HepG2 (cell line): ENCODE results near the gene WFDC10A. TPM values are rescaled to one million over a fixed set of nuclear protein-coding genes. Genes with fewer than 3 reads are reported as not detected.

Experiments used
- ATAC-seq: fragments of 200-7000 bp; cut with Tn5 transposase; 3 replicates; pipeline ENCODE4 v1.9.1; 2020; ENCODE audit warnings: mild to moderate bottlenecking, moderate library complexity
- BruUV-seq: library from RNA; stranded (reverse); fragments of 400-500 nt; replicated peaks from 2 replicates; lab custom pipeline; 2021; lab: Mats Ljungman, UMichigan
- CTCF ChIA-PET: fragments of 300-600 bp; formaldehyde crosslinking; extraction: SDS; loops from one replicate; lab custom pipeline; 2021; ENCODE audit warnings: low total read pairs, inconsistent platforms, low intra/inter-chr PET ratio; lab: Yijun Ruan, JAX
- POLR2A ChIA-PET: fragments of 350-600 bp; sonication (Branson Sonifier 250); formaldehyde crosslinking; loops from one replicate; lab custom pipeline; 2020; ENCODE audit warnings: antibody characterized with exemption, inconsistent platforms; lab: Yijun Ruan, JAX
- DNase-seq: peaks from one replicate; pipeline ENCODE4 v3.0.0-alpha.2; 2015; ENCODE audit warnings: low spot score
- FAIRE-seq: peaks from 3 replicates; lab custom pipeline; 2011; peaks lifted over from hg19 to GRCh38; lab: Jason Lieb, UNC
- H2AFZ ChIP-seq: one replicate; pipeline ENCODE4 v1.6.1; 2011; ENCODE audit warnings: low read length, inconsistent platforms
- H3K27ac ChIP-seq: fragments of 300-600 bp; 3 replicates; pipeline ENCODE4 v1.8.0; 2011; ENCODE audit warnings: mixed run types, mild to moderate bottlenecking, mixed read lengths, low read length, inconsistent platforms; ENCODE audit not compliant: insufficient read depth; ENCODE audit errors: extremely low read length
- H3K27me3 ChIP-seq, 2 experiments: fragments of 200-600 bp in 1 of 2; 2 replicates in 1 of 2; 3 replicates in 1 of 2; pipeline versions ENCODE4 v1.6.0 to v1.8.0; 2011; ENCODE audit warnings: low read length in 2 of 2, mild to moderate bottlenecking in 2 of 2, moderate library complexity in 2 of 2, inconsistent platforms in 1 of 2; ENCODE audit not compliant: insufficient read depth in 2 of 2, control insufficient read depth in 1 of 2
- H3K36me3 ChIP-seq, 2 experiments: fragments of 200-600 bp in 1 of 2; replicated peaks in 1 of 2; 2 replicates in 1 of 2; 3 replicates in 1 of 2; pipeline versions ENCODE4 v1.5.1 to v1.8.0; 2011; ENCODE audit warnings: low read length in 2 of 2, inconsistent platforms in 1 of 2; ENCODE audit not compliant: insufficient read depth in 2 of 2, control insufficient read depth in 1 of 2
- H3K4me1 ChIP-seq: 2 replicates; pipeline ENCODE4 v1.5.1; 2012; ENCODE audit warnings: low read length, inconsistent platforms; ENCODE audit not compliant: insufficient read depth
- H3K4me2 ChIP-seq: 2 replicates; pipeline ENCODE4 v1.6.0; 2011; ENCODE audit warnings: low read depth, low read length, inconsistent platforms
- H3K4me3 ChIP-seq, 3 experiments: fragments of 200-600 bp in 1 of 3; sonication (generic), shearing (Covaris generic) in 1 of 3; replicated peaks in 1 of 3; 2 replicates each; pipeline ENCODE4 v1.5.1; 2011 to 2016; ENCODE audit warnings: low read length in 3 of 3, inconsistent platforms in 2 of 3, low read depth in 2 of 3, mild to moderate bottlenecking in 2 of 3, control low read depth in 1 of 3, mixed read lengths in 1 of 3; ENCODE audit not compliant: insufficient read depth in 1 of 3
- H3K79me2 ChIP-seq: one replicate; pipeline ENCODE4 v1.6.1; 2011; ENCODE audit warnings: low read length, inconsistent platforms; ENCODE audit not compliant: insufficient read depth
- H3K9ac ChIP-seq: 2 replicates; pipeline ENCODE4 v1.6.0; 2011; ENCODE audit warnings: mild to moderate bottlenecking, low read depth, low read length, inconsistent platforms; ENCODE audit not compliant: insufficient read depth
- H3K9me3 ChIP-seq: 2 replicates; pipeline ENCODE4 v1.5.1; 2012; ENCODE audit warnings: mild to moderate bottlenecking, low read length
- H4K20me1 ChIP-seq: 2 replicates; pipeline ENCODE4 v1.6.0; 2011; ENCODE audit warnings: inconsistent platforms, mild to moderate bottlenecking, low read length, moderate library complexity; ENCODE audit not compliant: insufficient read depth
- BRCA1 ChIP-seq: sonication (generic); formaldehyde crosslinking; IDR thresholded peaks from 2 replicates; pipeline ENCODE4 v1.4.0; 2020; ENCODE audit warnings: missing genetic modification reagents
- HCFC1 ChIP-seq: fragments of 150-350 bp; IDR thresholded peaks from 2 replicates; pipeline ENCODE4 v1.6.1; 2014; ENCODE audit warnings: low read depth, low read length
- HIVEP1 ChIP-seq: sonication (generic); formaldehyde crosslinking; IDR thresholded peaks from 2 replicates; pipeline ENCODE4 v1.4.0; 2020; ENCODE audit warnings: mild to moderate bottlenecking, missing genetic modification reagents
- KDM1A ChIP-seq: IDR thresholded peaks from 2 replicates; pipeline ENCODE4 v1.6.1; 2016; ENCODE audit warnings: missing compliant biosample characterization
- RBM22 ChIP-seq: fragments of 200-400 bp; formaldehyde crosslinking; optimal IDR thresholded peaks from 2 replicates; pipeline ENCODE3; 2017; ENCODE audit warnings: mild to moderate bottlenecking, low read length, moderate library complexity
- ZKSCAN1 ChIP-seq: fragments of 150-350 bp; IDR thresholded peaks from 2 replicates; pipeline ENCODE4 v1.6.1; 2014; ENCODE audit warnings: low read length
- ZNF337 ChIP-seq: sonication (generic); formaldehyde crosslinking; IDR thresholded peaks from 2 replicates; pipeline ENCODE4 v1.5.1; 2020; ENCODE audit warnings: missing genetic modification reagents, low read depth, mild to moderate bottlenecking, borderline replicate concordance
- ZNF572 ChIP-seq: sonication (generic); formaldehyde crosslinking; IDR thresholded peaks from 2 replicates; pipeline ENCODE4 v1.5.1; 2020; ENCODE audit warnings: mild to moderate bottlenecking, missing genetic modification reagents
- ZNF788 ChIP-seq: sonication (generic); formaldehyde crosslinking; IDR thresholded peaks from 2 replicates; pipeline ENCODE4 v1.5.0; 2020; ENCODE audit warnings: mild to moderate bottlenecking, missing genetic modification reagents, borderline replicate concordance
- ZSCAN12 ChIP-seq: sonication (generic); formaldehyde crosslinking; IDR thresholded peaks from 2 replicates; pipeline ENCODE4 v1.9.0; 2021; ENCODE audit warnings: mild to moderate bottlenecking, missing genetic modification reagents
- WGBS: methylation state at CpG from one replicate; pipeline ENCODE4 v1.1.6; 2017; ENCODE audit warnings: low lambda C conversion rate; 5-methylcytosine and 5-hydroxymethylcytosine counted together
- in situ Hi-C: cut with HindIII; loops from 2 replicates; pipeline ENCODE4 v1.10.0; 2017; ENCODE audit warnings: low pct_unique_long_range_greater_than_20kb; ENCODE audit not compliant: extremely low pct_ligation_motif_present
- intact Hi-C: fragments of 100-400 bp; cut with micrococcal nuclease; formaldehyde crosslinking; loops from one replicate; pipeline ENCODE4 v1.10.0; 2022; ENCODE audit not compliant: unreplicated experiment
- polyA plus RNA-seq, 8 experiments: library from polyadenylated mRNA; depleted of rRNA in 3 of 8; stranded (reverse) in 7 of 8; unstranded in 1 of 8; fragments of >200 nt; fragmentation: Illumina TruSeq in 4 of 8; extraction: Trizol in 4 of 8; gene quantifications; 2 replicates each; pipeline versions ENCODE4 v1.2.1 to v1.2.3, GENCODE V29; 2011 to 2016; ENCODE audit warnings: low read depth in 4 of 8, missing spikeins in 1 of 8, mixed read lengths in 1 of 8; ENCODE audit not compliant: insufficient read depth in 1 of 8
- total RNA-seq, 5 experiments: library from RNA; depleted of rRNA; stranded (reverse); fragments of >200 nt; fragmentation: Illumina TruSeq; extraction: Trizol; gene quantifications; 2 replicates each; pipeline ENCODE4 v1.2.3, GENCODE V29; 2016; ENCODE audit warnings: low read depth in 1 of 5
- TF ChIP-seq, protein P1 (sequence below): sonication (generic); formaldehyde crosslinking; IDR thresholded peaks from 2 replicates; pipeline ENCODE4 v1.5.1; 2020; ENCODE audit warnings: missing genetic modification reagents, mild to moderate bottlenecking, borderline replicate concordance

WFDC10A gene
- total and polyA plus RNA-seq, 2 of the 13 experiments (the other 11 are each of a cell fraction or from before 2014, with no cell fraction given), result not detected

DNA sequence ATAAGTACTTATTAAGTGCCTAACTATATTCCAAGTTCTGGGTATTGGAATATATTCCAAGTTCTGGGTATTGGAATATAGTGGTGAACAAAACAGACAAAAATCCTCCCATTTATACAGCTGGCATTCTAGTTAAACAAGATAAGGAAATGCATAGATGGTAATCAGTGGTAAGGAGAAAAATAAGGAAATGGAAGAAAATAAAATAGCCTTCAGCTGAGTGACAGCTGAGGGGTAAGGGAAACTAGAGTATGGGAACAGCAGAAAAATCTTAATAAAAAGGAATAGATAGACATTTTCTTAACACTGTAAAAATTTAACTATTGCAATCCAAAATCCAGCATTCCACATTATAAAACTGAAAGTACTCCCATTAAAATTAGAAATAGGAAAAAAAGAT is 17.2 kb upstream of the WFDC10A start (continued):
- TF ChIP-seq, protein P1, sequence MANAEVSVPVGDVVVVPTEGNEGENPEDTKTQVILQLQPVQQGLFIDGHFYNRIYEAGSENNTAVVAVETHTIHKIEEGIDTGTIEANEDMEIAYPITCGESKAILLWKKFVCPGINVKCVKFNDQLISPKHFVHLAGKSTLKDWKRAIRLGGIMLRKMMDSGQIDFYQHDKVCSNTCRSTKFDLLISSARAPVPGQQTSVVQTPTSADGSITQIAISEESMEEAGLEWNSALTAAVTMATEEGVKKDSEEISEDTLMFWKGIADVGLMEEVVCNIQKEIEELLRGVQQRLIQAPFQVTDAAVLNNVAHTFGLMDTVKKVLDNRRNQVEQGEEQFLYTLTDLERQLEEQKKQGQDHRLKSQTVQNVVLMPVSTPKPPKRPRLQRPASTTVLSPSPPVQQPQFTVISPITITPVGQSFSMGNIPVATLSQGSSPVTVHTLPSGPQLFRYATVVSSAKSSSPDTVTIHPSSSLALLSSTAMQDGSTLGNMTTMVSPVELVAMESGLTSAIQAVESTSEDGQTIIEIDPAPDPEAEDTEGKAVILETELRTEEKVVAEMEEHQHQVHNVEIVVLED (CRISPR knock-in tag), result no peak

DNA sequence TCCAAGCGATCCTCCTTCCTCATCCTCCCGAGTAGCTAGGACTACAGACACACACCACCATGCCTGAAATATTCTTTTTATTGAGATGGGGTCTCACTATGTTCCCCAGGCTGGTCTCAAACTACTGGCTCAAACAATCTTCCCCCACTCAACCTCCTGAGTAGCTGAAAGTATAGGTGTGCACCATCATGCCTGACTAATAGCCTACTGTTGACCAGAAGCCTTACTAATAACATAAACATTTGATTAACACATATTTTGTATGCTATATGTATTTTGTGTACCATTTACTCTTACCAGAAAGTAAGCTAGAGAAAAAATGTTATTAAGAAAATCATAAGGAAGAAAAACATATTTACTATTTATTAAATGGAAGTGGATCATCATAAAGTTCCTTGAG is 11.9 kb upstream of the WFDC10A start:
- H4K20me1 ChIP-seq, result no peaks in the 10 kb centered on the region
- H3K27ac ChIP-seq, result no peak overlapping the region
- DNase-seq (no peak), ATAC-seq (no peak), FAIRE-seq (no peak)
- H3K36me3 ChIP-seq, result no peaks in the 10 kb centered on the region
- no TSS peak for BruUV-seq
- intact Hi-C loops, result no loop called here
- ChIA-PET CTCF (no interaction called here), POLR2A (interaction anchor here (1.3 kb wide), 1 partner anchor 12 kb away, joined by 3 read pairs; the partner anchor contains the start of gene WFDC10A)
- H3K9me3 ChIP-seq, result no peaks in the 10 kb centered on the region
- H2AFZ ChIP-seq, result no peak overlapping the region
- no peak for TF ChIP-seq BRCA1 (CRISPR knock-in tag)
- TF ChIP-seq HCFC1, result no peak
- no peak for TF ChIP-seq RBM22
- TF ChIP-seq ZSCAN12 (CRISPR knock-in tag), result no peak
- no peak for TF ChIP-seq ZKSCAN1
- no peak for TF ChIP-seq HIVEP1 (CRISPR knock-in tag)
- no peak for TF ChIP-seq ZNF572 (CRISPR knock-in tag)
- no peak for TF ChIP-seq KDM1A
- TF ChIP-seq ZNF337 (CRISPR knock-in tag), result no peak
- no peak for TF ChIP-seq ZNF788 (CRISPR knock-in tag)
- no peaks in the 10 kb centered on the region for H3K79me2 ChIP-seq
- no peak overlapping the region for H3K4me2 ChIP-seq
- no peak overlapping the region for H3K9ac ChIP-seq
- peaks cover 11% of the 10 kb centered on the region for H3K4me1 ChIP-seq
- WGBS, result 7% methylated on average over 2 of the region's 2 CpGs
- H3K27me3 ChIP-seq, result no peaks in the 10 kb centered on the region
- H3K4me3 ChIP-seq, result no peak overlapping the region
- in situ Hi-C loops, result no loop called here
